OCI-LY7 (cell line): ENCODE measurements around the gene ANKS1A.

Experiments
- EZH2phosphoT487 ChIP-seq: fragments of 200-600 bp; sonication (generic); IDR thresholded peaks from 2 replicates; pipeline ENCODE4 v1.6.1; 2018; ENCODE audit warnings: low read depth, borderline replicate concordance, mild to moderate bottlenecking, mixed run types, antibody characterized with exemption, low read length, moderate library complexity, mixed read lengths
- TF ChIP-seq, protein P1 (sequence below): fragments of 200-600 bp; sonication (generic); conservative IDR thresholded peaks from 2 replicates; pipeline ENCODE4 v1.5.1; 2014; ENCODE audit warnings: mild to moderate bottlenecking, antibody characterized with exemption, low read length, moderate library complexity, mixed read lengths

- TF ChIP-seq, protein P1, sequence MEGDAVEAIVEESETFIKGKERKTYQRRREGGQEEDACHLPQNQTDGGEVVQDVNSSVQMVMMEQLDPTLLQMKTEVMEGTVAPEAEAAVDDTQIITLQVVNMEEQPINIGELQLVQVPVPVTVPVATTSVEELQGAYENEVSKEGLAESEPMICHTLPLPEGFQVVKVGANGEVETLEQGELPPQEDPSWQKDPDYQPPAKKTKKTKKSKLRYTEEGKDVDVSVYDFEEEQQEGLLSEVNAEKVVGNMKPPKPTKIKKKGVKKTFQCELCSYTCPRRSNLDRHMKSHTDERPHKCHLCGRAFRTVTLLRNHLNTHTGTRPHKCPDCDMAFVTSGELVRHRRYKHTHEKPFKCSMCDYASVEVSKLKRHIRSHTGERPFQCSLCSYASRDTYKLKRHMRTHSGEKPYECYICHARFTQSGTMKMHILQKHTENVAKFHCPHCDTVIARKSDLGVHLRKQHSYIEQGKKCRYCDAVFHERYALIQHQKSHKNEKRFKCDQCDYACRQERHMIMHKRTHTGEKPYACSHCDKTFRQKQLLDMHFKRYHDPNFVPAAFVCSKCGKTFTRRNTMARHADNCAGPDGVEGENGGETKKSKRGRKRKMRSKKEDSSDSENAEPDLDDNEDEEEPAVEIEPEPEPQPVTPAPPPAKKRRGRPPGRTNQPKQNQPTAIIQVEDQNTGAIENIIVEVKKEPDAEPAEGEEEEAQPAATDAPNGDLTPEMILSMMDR: no peak
- no peak for TF ChIP-seq EZH2phosphoT487
Measured at GRCh38 chr6:34908194-34908593, 19.1 kb downstream of the ANKS1A start.
